Fibroblast of upper back skin (primary cell): ENCODE data around the gene CLDN25.
A peak's percentile ranks its signal among the peaks of the same experiment; 100 is the strongest.

ENCODE experiments used
- DNase-seq: peaks from one replicate; pipeline ENCODE4 v3.0.0-alpha.2; 2013

CLDN25 gene

GRCh38 chr11:113814181-113814580 lies 34.6 kb downstream of the CLDN25 start:
- DNase-seq = no peak

DNA sequence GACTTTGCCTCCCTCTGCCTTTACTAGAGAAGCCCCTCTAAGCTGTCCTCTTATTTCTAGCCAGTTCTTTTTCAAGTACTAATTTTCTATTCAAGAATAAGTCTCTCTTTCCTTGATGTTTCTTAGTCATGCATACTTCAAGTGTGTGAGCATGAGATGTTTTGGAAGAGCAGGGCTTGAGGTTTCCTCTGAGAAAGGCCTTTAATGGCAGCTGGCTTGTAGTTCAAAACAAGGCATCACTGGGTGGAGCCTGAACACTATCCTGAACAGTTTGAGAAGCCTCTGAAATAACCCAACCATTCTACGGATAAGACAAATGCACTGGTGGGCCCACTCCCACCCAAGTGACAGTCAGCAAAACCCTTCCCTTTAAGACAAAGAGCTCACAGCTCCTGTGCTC lies 37.6 kb downstream of the CLDN25 start:
- peak; percentile 3 for DNase-seq

- no peak for DNase-seq
Measured at GRCh38 chr11:113817626-113818025, 38.0 kb downstream of the CLDN25 start.

DNA sequence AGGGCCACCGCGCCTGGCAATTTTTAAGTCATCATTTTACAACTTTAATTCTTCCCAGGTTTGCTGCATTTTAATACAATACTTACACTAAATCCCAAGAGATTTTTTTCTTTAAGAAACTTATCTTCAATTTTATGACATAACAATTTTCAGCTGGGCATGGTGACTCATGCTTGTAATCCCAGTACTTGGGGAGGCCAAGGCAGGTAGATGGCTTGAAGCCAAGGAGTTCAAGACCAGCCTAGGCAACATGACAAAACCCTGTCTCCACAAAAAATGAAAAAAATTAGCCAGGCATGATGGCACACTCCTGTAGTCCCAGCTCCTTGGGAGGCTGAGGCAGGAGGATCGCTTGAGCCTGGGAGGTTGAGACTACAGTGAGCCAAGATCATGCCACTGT lies 38.8 kb downstream of the CLDN25 start:
- peak; percentile 7 for DNase-seq

GRCh38 chr11:113827477-113827876 lies 47.9 kb downstream of the CLDN25 start:
- no peak for DNase-seq

DNA sequence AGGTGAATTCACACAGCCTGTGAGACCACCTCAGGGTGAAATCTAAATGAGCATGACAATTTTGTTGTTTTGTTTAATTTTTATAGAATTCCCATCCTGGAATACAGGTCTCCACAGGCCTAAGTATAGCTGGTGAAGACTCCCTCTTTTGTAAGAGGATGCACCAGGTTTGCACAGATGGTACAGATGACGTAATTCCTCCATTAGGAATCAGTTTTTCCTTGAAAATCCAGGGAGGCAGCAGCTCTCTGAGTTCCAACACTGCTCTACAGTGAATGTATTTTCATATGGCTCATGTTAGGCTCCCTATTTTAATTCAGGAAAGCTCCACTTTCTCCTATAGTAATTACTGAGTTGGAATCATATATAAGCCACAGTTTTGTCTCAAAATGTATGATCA lies 48.6 kb downstream of the CLDN25 start:
- no peak for DNase-seq

DNA sequence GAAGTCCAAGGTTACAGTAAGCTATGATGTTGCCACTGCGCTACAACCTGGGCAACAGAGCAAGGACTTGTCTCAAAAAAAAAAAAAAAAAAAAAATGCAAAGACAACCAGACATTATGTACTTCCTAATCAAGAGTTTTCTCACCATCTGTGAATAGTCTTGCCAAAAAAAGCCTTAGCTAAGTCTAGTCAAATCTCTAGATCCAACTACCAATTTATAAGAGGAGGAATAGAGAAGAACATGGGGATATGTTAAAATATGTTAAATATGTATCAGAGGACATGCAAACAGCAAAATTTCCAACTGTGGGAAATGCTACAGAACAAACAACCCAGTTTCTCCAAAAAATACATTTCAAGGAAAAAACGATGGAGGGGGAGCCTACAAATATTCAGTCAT lies 50.2 kb downstream of the CLDN25 start:
- DNase-seq = no peak
